ENCODE measurements around the gene MSI2. TPM values are rescaled to one million over a fixed set of nuclear protein-coding genes. Genes with fewer than 3 reads are reported as not detected.

The MSI2 gene
- total RNA-seq, 4 donors from 2014 or later, result 9.9 to 18.5 (median 13.8) TPM

DNA sequence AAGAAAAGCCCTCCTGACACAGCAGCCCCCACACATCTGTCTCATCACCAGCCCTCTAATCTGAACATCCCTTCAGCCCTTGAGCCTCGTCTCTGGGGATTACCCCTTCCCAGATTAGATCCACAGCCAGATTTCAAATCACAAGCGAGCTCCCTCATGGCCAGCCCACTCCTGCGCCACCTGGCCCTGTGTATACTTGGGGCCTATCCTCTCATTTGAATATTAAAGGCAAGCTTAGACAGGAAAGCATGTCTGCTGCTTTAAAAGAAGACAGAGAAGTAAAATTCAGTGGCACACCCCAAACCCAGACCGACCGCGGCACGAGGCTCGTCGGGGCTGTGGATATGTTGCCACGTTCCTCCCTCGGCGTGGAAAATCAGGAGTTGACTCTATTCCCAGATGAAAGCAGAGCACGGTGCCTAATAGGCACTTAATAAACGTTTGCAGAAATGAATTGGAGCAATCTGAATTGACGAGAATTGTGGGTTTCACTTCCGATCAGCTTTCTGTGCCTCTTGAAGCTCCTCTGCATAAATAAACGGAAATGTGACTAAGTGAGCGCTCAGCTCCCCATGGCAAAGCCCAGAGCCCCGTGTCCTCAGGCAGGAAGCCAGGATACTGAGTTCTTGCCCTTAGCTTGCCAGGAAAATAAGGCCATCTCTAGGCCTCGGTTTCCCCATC lies 380.8 kb downstream of the MSI2 start:
- intact Hi-C loops (cut with DNase I; ENCODE audit: low total_unique reads), result no loop called here
- no peak for DNase-seq (ENCODE audit: low spot score in 2 of 2)
- 56 to 69% methylated on average over 20 of the region's 20 CpGs for WGBS, 2 donors
- no peak overlapping the region for H3K4me3 ChIP-seq (ENCODE audit: low read depth, poor library complexity, severe bottlenecking)
- TF ChIP-seq POLR2A (IDR thresholded peaks at IDR 0.05), result no peak
- TF ChIP-seq, protein P1, sequence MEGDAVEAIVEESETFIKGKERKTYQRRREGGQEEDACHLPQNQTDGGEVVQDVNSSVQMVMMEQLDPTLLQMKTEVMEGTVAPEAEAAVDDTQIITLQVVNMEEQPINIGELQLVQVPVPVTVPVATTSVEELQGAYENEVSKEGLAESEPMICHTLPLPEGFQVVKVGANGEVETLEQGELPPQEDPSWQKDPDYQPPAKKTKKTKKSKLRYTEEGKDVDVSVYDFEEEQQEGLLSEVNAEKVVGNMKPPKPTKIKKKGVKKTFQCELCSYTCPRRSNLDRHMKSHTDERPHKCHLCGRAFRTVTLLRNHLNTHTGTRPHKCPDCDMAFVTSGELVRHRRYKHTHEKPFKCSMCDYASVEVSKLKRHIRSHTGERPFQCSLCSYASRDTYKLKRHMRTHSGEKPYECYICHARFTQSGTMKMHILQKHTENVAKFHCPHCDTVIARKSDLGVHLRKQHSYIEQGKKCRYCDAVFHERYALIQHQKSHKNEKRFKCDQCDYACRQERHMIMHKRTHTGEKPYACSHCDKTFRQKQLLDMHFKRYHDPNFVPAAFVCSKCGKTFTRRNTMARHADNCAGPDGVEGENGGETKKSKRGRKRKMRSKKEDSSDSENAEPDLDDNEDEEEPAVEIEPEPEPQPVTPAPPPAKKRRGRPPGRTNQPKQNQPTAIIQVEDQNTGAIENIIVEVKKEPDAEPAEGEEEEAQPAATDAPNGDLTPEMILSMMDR (IDR thresholded peaks at IDR 0.05), result no peak

DNA sequence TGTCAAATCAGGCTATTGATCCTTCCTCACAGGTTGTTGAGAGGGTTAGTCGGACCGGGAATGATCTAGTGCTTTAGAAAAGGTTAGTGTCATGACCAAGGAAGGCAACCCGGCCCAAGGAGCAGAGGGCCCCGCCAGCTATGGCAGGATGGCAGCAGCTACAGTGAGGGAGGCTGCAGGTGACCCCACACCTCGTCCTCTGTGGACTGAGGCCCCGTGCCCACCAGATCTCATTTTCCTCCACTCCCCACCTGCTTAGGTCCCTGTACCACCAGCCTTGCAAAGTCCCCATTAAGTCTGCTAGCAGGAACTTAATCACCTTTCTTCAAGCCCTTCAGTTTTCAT lies 381.3 kb downstream of the MSI2 start:
- 87% methylated on average over 6 of the region's 6 CpGs for WGBS, 2 donors
- no peak for DNase-seq (ENCODE audit: low spot score in 2 of 2)
- intact Hi-C loops (cut with DNase I; ENCODE audit: low total_unique reads), result no loop called here
- no peak overlapping the region for H3K4me3 ChIP-seq (ENCODE audit: low read depth, poor library complexity, severe bottlenecking)
- TF ChIP-seq POLR2A (IDR thresholded peaks at IDR 0.05), result no peak
- TF ChIP-seq, protein P1 (IDR thresholded peaks at IDR 0.05), result no peak

DNA sequence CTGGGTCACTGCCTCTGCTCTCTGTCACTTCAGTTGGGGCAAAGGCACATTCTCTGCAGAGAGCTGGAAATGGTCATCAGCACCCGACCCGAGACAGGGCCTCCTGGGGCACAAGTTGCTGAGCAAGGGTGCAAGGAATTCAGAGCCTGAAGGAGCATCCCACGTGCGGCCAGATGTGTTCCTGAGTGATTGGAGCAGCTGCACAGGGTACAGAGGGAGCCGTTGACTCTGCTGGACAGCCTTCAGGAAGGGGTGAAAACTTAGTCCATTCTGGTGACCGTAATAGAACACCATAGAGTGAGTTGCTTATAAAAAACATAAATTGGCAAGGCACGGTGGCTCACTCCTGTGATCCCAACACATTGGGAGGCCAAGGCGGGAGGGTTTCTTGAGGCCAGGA lies 382.0 kb downstream of the MSI2 start:
- no peak overlapping the region for H3K4me3 ChIP-seq (ENCODE audit: low read depth, poor library complexity, severe bottlenecking)
- no peak for TF ChIP-seq POLR2A (IDR thresholded peaks at IDR 0.05)
- TF ChIP-seq, protein P1 (IDR thresholded peaks at IDR 0.05), result no peak
- intact Hi-C loops (cut with DNase I; ENCODE audit: low total_unique reads), result no loop called here
- WGBS, 2 donors, result 91 to 98% methylated on average over 8 of the region's 8 CpGs
- no peak for DNase-seq (ENCODE audit: low spot score in 2 of 2)

DNA sequence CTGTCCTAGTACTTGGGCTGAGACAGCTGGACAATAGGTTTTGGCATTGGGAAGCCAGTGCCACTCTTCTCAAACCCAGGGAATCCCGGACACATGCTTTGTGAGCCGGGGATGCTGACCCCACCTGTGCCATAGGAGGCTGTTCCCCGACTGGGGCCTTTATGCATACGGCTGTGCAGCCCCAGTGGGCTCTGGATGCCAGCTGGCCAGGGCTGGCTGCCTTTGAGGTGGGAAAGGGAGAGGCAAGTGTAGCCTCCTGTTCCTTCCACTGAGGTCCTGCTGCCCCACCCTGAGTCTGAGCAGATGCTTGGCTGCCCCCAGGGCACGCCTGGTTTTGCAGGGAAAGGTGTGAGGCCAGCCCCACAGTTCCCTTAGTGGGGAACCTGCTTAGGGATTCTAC lies 383.1 kb downstream of the MSI2 start:
- 76 to 100% methylated on average over 3 to 5 of the region's 5 CpGs for WGBS, 2 donors
- no peak for TF ChIP-seq POLR2A (IDR thresholded peaks at IDR 0.05)
- TF ChIP-seq, protein P1 (IDR thresholded peaks at IDR 0.05), result no peak

DNA sequence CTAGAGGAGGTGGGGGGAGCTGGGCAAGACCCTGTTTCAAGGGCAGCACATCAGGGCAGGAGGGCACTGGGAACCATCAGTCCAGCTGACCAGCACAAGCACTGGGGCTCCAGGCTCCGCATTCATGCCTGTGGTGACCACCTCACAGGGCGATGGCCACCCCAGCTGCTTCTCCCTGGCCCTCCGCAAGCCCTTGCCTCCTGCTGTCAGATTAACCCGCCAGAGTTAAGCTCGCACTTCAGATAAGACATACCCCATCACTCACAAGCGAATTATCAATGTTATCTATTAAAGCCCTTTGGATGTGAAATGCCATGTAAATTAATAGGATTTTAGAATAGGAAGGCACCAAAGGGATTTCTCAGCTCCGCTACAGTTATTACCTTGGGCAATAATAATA lies 383.8 kb downstream of the MSI2 start:
- WGBS, 2 donors, result 92 to 93% methylated on average over 7 of the region's 7 CpGs
- no peak overlapping the region for H3K4me3 ChIP-seq (ENCODE audit: low read depth, poor library complexity, severe bottlenecking)
- DNase-seq (ENCODE audit: low spot score in 2 of 2), result no peak
- TF ChIP-seq, protein P1 (IDR thresholded peaks at IDR 0.05), result no peak
- no peak for TF ChIP-seq POLR2A (IDR thresholded peaks at IDR 0.05)
- intact Hi-C loops (cut with DNase I; ENCODE audit: low total_unique reads), result no loop called here

More for the DNA sequence above, 383.1 kb downstream of the MSI2 start:
- DNase-seq (ENCODE audit: low spot score in 2 of 2), result no peak
- intact Hi-C loops (cut with DNase I; ENCODE audit: low total_unique reads), result no loop called here
- H3K4me3 ChIP-seq (ENCODE audit: low read depth, poor library complexity, severe bottlenecking), result no peak overlapping the region

DNA sequence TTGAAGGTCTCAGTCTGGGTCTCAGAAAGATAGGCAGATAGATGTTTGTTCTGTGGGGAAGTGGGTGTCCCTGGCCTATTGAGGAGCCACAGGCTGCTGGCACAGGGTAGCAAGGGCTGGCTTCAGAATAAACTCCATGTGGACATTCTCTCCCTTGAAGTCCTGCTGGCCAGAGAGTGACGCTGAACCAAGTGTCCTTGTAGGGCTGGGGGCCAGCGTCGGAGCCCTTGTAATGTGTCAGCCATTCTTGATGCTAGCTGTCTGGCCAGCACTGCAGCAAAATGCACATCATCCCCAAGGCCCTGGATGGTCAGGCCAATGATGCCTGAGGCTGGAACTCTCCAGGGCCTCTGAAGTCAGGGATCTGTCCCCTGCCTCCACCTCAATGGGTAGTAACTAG lies 385.4 kb downstream of the MSI2 start:
- intact Hi-C loops (cut with DNase I; ENCODE audit: low total_unique reads), result no loop called here
- H3K4me3 ChIP-seq (ENCODE audit: low read depth, poor library complexity, severe bottlenecking), result no peak overlapping the region
- 87 to 96% methylated on average over 3 of the region's 3 CpGs for WGBS, 2 donors

More for the DNA sequence above, 385.4 kb downstream of the MSI2 start:
- DNase-seq (ENCODE audit: low spot score in 2 of 2), result no peak
- no peak for TF ChIP-seq POLR2A (IDR thresholded peaks at IDR 0.05)
- TF ChIP-seq, protein P1 (IDR thresholded peaks at IDR 0.05), result no peak
